Measurements from ENCODE around the gene PIRT. TPM values are rescaled to one million over a fixed set of nuclear protein-coding genes. Genes with fewer than 3 reads are reported as not detected.

Gene PIRT
- polyA plus RNA-seq, 2 of the 4 experiments (the other 2 are of a cell fraction), result not detected

DNA sequence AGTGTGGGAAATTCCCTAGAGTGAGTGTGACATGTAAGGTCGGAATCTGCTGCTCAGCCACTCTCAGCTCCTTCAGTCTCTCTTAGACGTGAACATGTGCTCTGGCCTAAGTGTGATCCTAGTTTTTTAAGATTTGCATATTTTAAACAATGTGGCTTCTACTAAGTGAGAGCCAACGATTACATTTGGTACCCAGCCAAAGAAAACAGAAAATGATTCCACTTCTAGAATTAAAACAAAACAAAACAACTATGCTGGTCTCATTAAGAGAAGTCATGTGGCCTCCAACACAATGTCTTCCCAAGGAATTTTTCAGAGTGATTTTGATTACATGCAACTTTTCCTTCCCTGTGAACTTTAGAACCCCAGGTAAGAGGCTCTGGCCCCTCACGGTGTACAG lies 44.1 kb downstream of the PIRT start:
- H3K4me2 ChIP-seq, result no peak overlapping the region
- ChIA-PET POLR2A (no interaction called here), CTCF (no interaction called here)
- no peaks in the 10 kb centered on the region for H3K4me1 ChIP-seq
- H3K4me3 ChIP-seq, result no peak overlapping the region
- H3K9me3 ChIP-seq, result no peaks in the 10 kb centered on the region
- H3K27ac ChIP-seq, result no peak overlapping the region
- DNase-seq (ENCODE audit: low read depth in 1 of 2, low spot score in 1 of 2) (no peak), FAIRE-seq (no peak), ATAC-seq (no peak)
- WGBS (ENCODE audit: missing lambda C conversion rate), result 42% methylated on average over 4 of the region's 4 CpGs
- TF ChIP-seq MAFK (IDR thresholded peaks at IDR 0.05; ENCODE audit: partially characterized antibody), result no peak

DNA sequence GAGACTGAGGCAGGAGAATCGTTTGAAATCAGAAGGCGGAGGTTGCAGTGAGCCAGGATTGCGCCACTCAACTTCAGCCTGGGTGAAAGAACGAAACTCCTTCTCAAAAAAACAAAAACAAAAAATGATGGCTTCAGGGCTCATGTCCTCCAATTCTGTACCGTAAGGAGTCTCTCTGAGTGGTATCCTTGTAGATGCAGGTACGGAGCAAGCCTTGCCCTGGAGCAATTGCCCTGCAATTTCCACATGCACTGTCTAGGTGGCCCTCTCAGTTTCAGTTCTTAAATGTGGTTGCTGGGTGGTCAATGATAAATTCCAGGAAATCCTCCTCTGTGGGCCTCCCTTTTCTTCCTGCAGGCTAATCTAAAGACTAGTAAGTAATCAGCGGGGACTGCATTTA lies 44.6 kb downstream of the PIRT start:
- ChIA-PET CTCF (no interaction called here), POLR2A (no interaction called here)
- TF ChIP-seq CHD4 (IDR thresholded peaks at IDR 0.05; ENCODE audit: borderline replicate concordance), result no peak
- no peak for TF ChIP-seq HDAC2 (IDR thresholded peaks at IDR 0.05)
- ATAC-seq (no peak), DNase-seq (ENCODE audit: low read depth in 1 of 2, low spot score in 1 of 2) (no peak), FAIRE-seq (no peak)
- H3K4me1 ChIP-seq, result no peaks in the 10 kb centered on the region
- H3K4me3 ChIP-seq, result no peak overlapping the region
- no peaks in the 10 kb centered on the region for H3K9me3 ChIP-seq
- 86% methylated on average over 7 of the region's 7 CpGs for WGBS (ENCODE audit: missing lambda C conversion rate)
- no peak overlapping the region for H3K4me2 ChIP-seq
- H3K27ac ChIP-seq, result no peak overlapping the region

GRCh38 chr17:10792151-10792550 lies 45.7 kb downstream of the PIRT start:
- ATAC-seq, result no peak
- Histone ChIP-seq H3K4me1 (no peaks in the 10 kb centered on the region), H3K4me3 (no peak overlapping the region), H3K27ac (no peak overlapping the region), H3K4me2 (no peak overlapping the region), H3K9me3 (no peaks in the 10 kb centered on the region)
- no peak for FAIRE-seq
- POLR2A ChIA-PET, result no interaction called here
- CTCF ChIA-PET, result interaction anchor here (0.8 kb wide), 1 partner anchor 55 kb away, joined by 3 read pairs; no protein-coding TSS in a partner anchor
- no peak for DNase-seq (ENCODE audit: low read depth in 1 of 2, low spot score in 1 of 2)
- TF ChIP-seq, protein P1, sequence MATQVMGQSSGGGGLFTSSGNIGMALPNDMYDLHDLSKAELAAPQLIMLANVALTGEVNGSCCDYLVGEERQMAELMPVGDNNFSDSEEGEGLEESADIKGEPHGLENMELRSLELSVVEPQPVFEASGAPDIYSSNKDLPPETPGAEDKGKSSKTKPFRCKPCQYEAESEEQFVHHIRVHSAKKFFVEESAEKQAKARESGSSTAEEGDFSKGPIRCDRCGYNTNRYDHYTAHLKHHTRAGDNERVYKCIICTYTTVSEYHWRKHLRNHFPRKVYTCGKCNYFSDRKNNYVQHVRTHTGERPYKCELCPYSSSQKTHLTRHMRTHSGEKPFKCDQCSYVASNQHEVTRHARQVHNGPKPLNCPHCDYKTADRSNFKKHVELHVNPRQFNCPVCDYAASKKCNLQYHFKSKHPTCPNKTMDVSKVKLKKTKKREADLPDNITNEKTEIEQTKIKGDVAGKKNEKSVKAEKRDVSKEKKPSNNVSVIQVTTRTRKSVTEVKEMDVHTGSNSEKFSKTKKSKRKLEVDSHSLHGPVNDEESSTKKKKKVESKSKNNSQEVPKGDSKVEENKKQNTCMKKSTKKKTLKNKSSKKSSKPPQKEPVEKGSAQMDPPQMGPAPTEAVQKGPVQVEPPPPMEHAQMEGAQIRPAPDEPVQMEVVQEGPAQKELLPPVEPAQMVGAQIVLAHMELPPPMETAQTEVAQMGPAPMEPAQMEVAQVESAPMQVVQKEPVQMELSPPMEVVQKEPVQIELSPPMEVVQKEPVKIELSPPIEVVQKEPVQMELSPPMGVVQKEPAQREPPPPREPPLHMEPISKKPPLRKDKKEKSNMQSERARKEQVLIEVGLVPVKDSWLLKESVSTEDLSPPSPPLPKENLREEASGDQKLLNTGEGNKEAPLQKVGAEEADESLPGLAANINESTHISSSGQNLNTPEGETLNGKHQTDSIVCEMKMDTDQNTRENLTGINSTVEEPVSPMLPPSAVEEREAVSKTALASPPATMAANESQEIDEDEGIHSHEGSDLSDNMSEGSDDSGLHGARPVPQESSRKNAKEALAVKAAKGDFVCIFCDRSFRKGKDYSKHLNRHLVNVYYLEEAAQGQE (IDR thresholded peaks at IDR 0.05), result no peak
- TF ChIP-seq ESRRA (IDR thresholded peaks at IDR 0.05; ENCODE audit: borderline replicate concordance, low read length) (no peak), EP300 (IDR thresholded peaks at IDR 0.05) (no peak), POLR2AphosphoS2 (conservative IDR thresholded peaks at IDR 0.05; ENCODE audit: low read length) (no peak), ATOH8 (CRISPR knock-in tag; IDR thresholded peaks at IDR 0.05; ENCODE audit: low read depth) (no peak), CHD4 (IDR thresholded peaks at IDR 0.05; ENCODE audit: borderline replicate concordance) (no peak), RAD21 (conservative IDR thresholded peaks at IDR 0.05 in 1 of 2, IDR thresholded peaks at IDR 0.05 in 1 of 2) (no peak), HEYL (CRISPR knock-in tag; IDR thresholded peaks at IDR 0.05) (no peak), JUN (IDR thresholded peaks at IDR 0.05) (no peak), RFX5 (IDR thresholded peaks at IDR 0.05) (no peak), BHLHE40 (IDR thresholded peaks at IDR 0.05; ENCODE audit: low read depth, low read length) (no peak), HOXA7 (CRISPR knock-in tag; IDR thresholded peaks at IDR 0.05) (no peak), KDM5A (IDR thresholded peaks at IDR 0.05) (no peak), MAFK (IDR thresholded peaks at IDR 0.05; ENCODE audit: partially characterized antibody) (no peak)
- WGBS (ENCODE audit: missing lambda C conversion rate), result 78% methylated on average over 8 of the region's 8 CpGs
